ENCODE measurements around the gene IL1R1. TPM values are rescaled to one million over a fixed set of nuclear protein-coding genes. Genes with fewer than 3 reads are reported as not detected.
"Not testable (repeated sequence)": the region's sequence is repeated elsewhere in the genome, so short reads cannot be mapped to it uniquely, and the experiment has no call there.

Gene IL1R1
- polyA plus RNA-seq, 1 donor = 21.6 TPM

GRCh38 chr2:102101849-102102635 is 40.5 kb upstream of the IL1R1 start:
- H3K4me3 ChIP-seq (ENCODE audit: low read length) = no peak overlapping the region
- no peak for DNase-seq
- H3K4me1 ChIP-seq (ENCODE audit: control insufficient read depth, insufficient read depth, low read length) = no peaks in the 10 kb centered on the region
- H3K9me3 ChIP-seq (ENCODE audit: control insufficient read depth, low read depth, low read length) = no peaks in the 10 kb centered on the region
- H3K27ac ChIP-seq (ENCODE audit: low read length) = no peak overlapping the region
- WGBS (ENCODE audit: insufficient coverage, low lambda C conversion rate) = no CpG with 5 or more reads among the region's 4 CpGs
- no peaks in the 10 kb centered on the region for H3K27me3 ChIP-seq (ENCODE audit: control insufficient read depth, insufficient read depth, low read length)
- H3K36me3 ChIP-seq (ENCODE audit: control insufficient read depth, insufficient read depth, low read length) = no peaks in the 10 kb centered on the region

GRCh38 chr2:102102636-102102948 is 40.0 kb upstream of the IL1R1 start:
- not testable (repeated sequence) for H3K9me3 ChIP-seq (ENCODE audit: control insufficient read depth, low read depth, low read length); H3K36me3 ChIP-seq (ENCODE audit: control insufficient read depth, insufficient read depth, low read length); H3K4me3 ChIP-seq (ENCODE audit: low read length); DNase-seq; H3K4me1 ChIP-seq (ENCODE audit: control insufficient read depth, insufficient read depth, low read length); H3K27me3 ChIP-seq (ENCODE audit: control insufficient read depth, insufficient read depth, low read length); H3K27ac ChIP-seq (ENCODE audit: low read length)
- 100% methylated on average over 2 of the region's 3 CpGs for WGBS (ENCODE audit: insufficient coverage, low lambda C conversion rate)

- Histone ChIP-seq H3K9me3 (ENCODE audit: control insufficient read depth, low read depth, low read length) (no peaks in the 10 kb centered on the region), H3K4me1 (ENCODE audit: control insufficient read depth, insufficient read depth, low read length) (no peaks in the 10 kb centered on the region), H3K27me3 (ENCODE audit: control insufficient read depth, insufficient read depth, low read length) (no peaks in the 10 kb centered on the region), H3K27ac (ENCODE audit: low read length) (no peak overlapping the region), H3K36me3 (ENCODE audit: control insufficient read depth, insufficient read depth, low read length) (no peaks in the 10 kb centered on the region), H3K4me3 (ENCODE audit: low read length) (no peak overlapping the region)
- DNase-seq = no peak
- no CpG with 5 or more reads among the region's 8 CpGs for WGBS (ENCODE audit: insufficient coverage, low lambda C conversion rate)
Measured at GRCh38 chr2:102103284-102103683, 39.3 kb upstream of the IL1R1 start.

GRCh38 chr2:102103992-102104871 is 38.3 kb upstream of the IL1R1 start:
- Histone ChIP-seq H3K36me3 (ENCODE audit: control insufficient read depth, insufficient read depth, low read length) (no peaks in the 10 kb centered on the region), H3K27me3 (ENCODE audit: control insufficient read depth, insufficient read depth, low read length) (no peaks in the 10 kb centered on the region), H3K4me1 (ENCODE audit: control insufficient read depth, insufficient read depth, low read length) (no peaks in the 10 kb centered on the region), H3K4me3 (ENCODE audit: low read length) (peak overlapping the region; percentile 2), H3K9me3 (ENCODE audit: control insufficient read depth, low read depth, low read length) (no peaks in the 10 kb centered on the region), H3K27ac (ENCODE audit: low read length) (peak overlapping the region; percentile 16)
- peak; percentile 40 to 44 for DNase-seq
- WGBS (ENCODE audit: insufficient coverage, low lambda C conversion rate) = 70% methylated on average over 3 of the region's 15 CpGs

GRCh38 chr2:102106133-102106556 is 36.4 kb upstream of the IL1R1 start:
- H3K27ac ChIP-seq (ENCODE audit: low read length) = peak overlapping the region; percentile 27
- H3K27me3 ChIP-seq (ENCODE audit: control insufficient read depth, insufficient read depth, low read length) = no peaks in the 10 kb centered on the region
- peak in 1 of 2 donors; percentile 20 for DNase-seq
- no peaks in the 10 kb centered on the region for H3K36me3 ChIP-seq (ENCODE audit: control insufficient read depth, insufficient read depth, low read length)
- no peak overlapping the region for H3K4me3 ChIP-seq (ENCODE audit: low read length)
- H3K9me3 ChIP-seq (ENCODE audit: control insufficient read depth, low read depth, low read length) = no peaks in the 10 kb centered on the region
- no peaks in the 10 kb centered on the region for H3K4me1 ChIP-seq (ENCODE audit: control insufficient read depth, insufficient read depth, low read length)
- WGBS (ENCODE audit: insufficient coverage, low lambda C conversion rate) = 14% methylated on average over 1 of the region's 5 CpGs

GRCh38 chr2:102106813-102107740 is 35.5 kb upstream of the IL1R1 start:
- H3K27ac ChIP-seq (ENCODE audit: low read length); H3K4me3 ChIP-seq (ENCODE audit: low read length): not testable (repeated sequence)
- 0% methylated on average over 1 of the region's 6 CpGs for WGBS (ENCODE audit: insufficient coverage, low lambda C conversion rate)

GRCh38 chr2:102107741-102108070 is 34.8 kb upstream of the IL1R1 start:
- DNase-seq = no peak
- WGBS (ENCODE audit: insufficient coverage, low lambda C conversion rate) = 28% methylated on average over 3 of the region's 3 CpGs
- H3K27ac ChIP-seq (ENCODE audit: low read length) = no peak overlapping the region
- no peak overlapping the region for H3K4me3 ChIP-seq (ENCODE audit: low read length)
- H3K4me1 ChIP-seq (ENCODE audit: control insufficient read depth, insufficient read depth, low read length) = no peaks in the 10 kb centered on the region
- H3K9me3 ChIP-seq (ENCODE audit: control insufficient read depth, low read depth, low read length) = no peaks in the 10 kb centered on the region
- no peaks in the 10 kb centered on the region for H3K27me3 ChIP-seq (ENCODE audit: control insufficient read depth, insufficient read depth, low read length)
- no peaks in the 10 kb centered on the region for H3K36me3 ChIP-seq (ENCODE audit: control insufficient read depth, insufficient read depth, low read length)

More at GRCh38 chr2:102106813-102107740, 35.5 kb upstream of the IL1R1 start:
- not testable (repeated sequence) for H3K36me3 ChIP-seq (ENCODE audit: control insufficient read depth, insufficient read depth, low read length); H3K27me3 ChIP-seq (ENCODE audit: control insufficient read depth, insufficient read depth, low read length); H3K9me3 ChIP-seq (ENCODE audit: control insufficient read depth, low read depth, low read length); H3K4me1 ChIP-seq (ENCODE audit: control insufficient read depth, insufficient read depth, low read length); DNase-seq

- no CpG with 5 or more reads among the region's 5 CpGs for WGBS (ENCODE audit: insufficient coverage, low lambda C conversion rate)
- no peak for DNase-seq
- Histone ChIP-seq H3K27ac (ENCODE audit: low read length) (no peak overlapping the region), H3K4me1 (ENCODE audit: control insufficient read depth, insufficient read depth, low read length) (no peaks in the 10 kb centered on the region), H3K36me3 (ENCODE audit: control insufficient read depth, insufficient read depth, low read length) (no peaks in the 10 kb centered on the region), H3K27me3 (ENCODE audit: control insufficient read depth, insufficient read depth, low read length) (no peaks in the 10 kb centered on the region), H3K9me3 (ENCODE audit: control insufficient read depth, low read depth, low read length) (no peaks in the 10 kb centered on the region), H3K4me3 (ENCODE audit: low read length) (no peak overlapping the region)
Measured at GRCh38 chr2:102109016-102109415, 33.5 kb upstream of the IL1R1 start.

- no peak overlapping the region for H3K27ac ChIP-seq (ENCODE audit: low read length)
- H3K27me3 ChIP-seq (ENCODE audit: control insufficient read depth, insufficient read depth, low read length) = no peaks in the 10 kb centered on the region
- no peaks in the 10 kb centered on the region for H3K4me1 ChIP-seq (ENCODE audit: control insufficient read depth, insufficient read depth, low read length)
- no peak for DNase-seq
- H3K4me3 ChIP-seq (ENCODE audit: low read length) = no peak overlapping the region
- H3K36me3 ChIP-seq (ENCODE audit: control insufficient read depth, insufficient read depth, low read length) = no peaks in the 10 kb centered on the region
- 100% methylated on average over 2 of the region's 5 CpGs for WGBS (ENCODE audit: insufficient coverage, low lambda C conversion rate)
- no peaks in the 10 kb centered on the region for H3K9me3 ChIP-seq (ENCODE audit: control insufficient read depth, low read depth, low read length)
Measured at GRCh38 chr2:102110171-102110570, 32.4 kb upstream of the IL1R1 start.
